ENCODE data around the gene ANKRD34A.

Gene ANKRD34A

GRCh38 chr1:145995964-145996432, 31.6 kb upstream of the ANKRD34A start:
- no peak for TF ChIP-seq CTCF (IDR thresholded peaks at IDR 0.05; ENCODE audit: unreplicated experiment in 3 of 3)

GRCh38 chr1:145995148-145995881, 30.9 kb upstream of the ANKRD34A start:
- H3K27me3 Mint-ChIP-seq (ENCODE audit: low read depth) = no peaks in the 10 kb centered on the region
- H3K9me3 Mint-ChIP-seq = no peaks in the 10 kb centered on the region
- peaks cover 58% of the 10 kb centered on the region for H3K36me3 Mint-ChIP-seq (ENCODE audit: low read depth)
- H3K4me3 Mint-ChIP-seq = peak overlapping the region; percentile 90 to 96 (median 94)
- H3K4me1 Mint-ChIP-seq = peaks cover 62% of the 10 kb centered on the region
- peak overlapping the region; percentile 95 to 97 (median 95) for H3K27ac Mint-ChIP-seq
- TF ChIP-seq CTCF (IDR thresholded peaks at IDR 0.05; ENCODE audit: unreplicated experiment in 3 of 3) = no peak

More at GRCh38 chr1:145995964-145996432, 31.6 kb upstream of the ANKRD34A start:
- H3K27me3 Mint-ChIP-seq (ENCODE audit: low read depth) = no peaks in the 10 kb centered on the region
- peak overlapping the region; percentile 90 to 96 (median 94) for H3K4me3 Mint-ChIP-seq
- peaks cover 55% of the 10 kb centered on the region for H3K4me1 Mint-ChIP-seq
- no peaks in the 10 kb centered on the region for H3K9me3 Mint-ChIP-seq
- H3K36me3 Mint-ChIP-seq (ENCODE audit: low read depth) = peaks cover 55% of the 10 kb centered on the region
- peak overlapping the region; percentile 95 to 97 (median 95) for H3K27ac Mint-ChIP-seq

GRCh38 chr1:145994391-145995120, 30.2 kb upstream of the ANKRD34A start:
- peaks cover 59% of the 10 kb centered on the region for H3K36me3 Mint-ChIP-seq (ENCODE audit: low read depth)
- TF ChIP-seq CTCF (IDR thresholded peaks at IDR 0.05; ENCODE audit: unreplicated experiment in 3 of 3) = no peak
- H3K27me3 Mint-ChIP-seq (ENCODE audit: low read depth) = no peaks in the 10 kb centered on the region
- peak overlapping the region; percentile 95 to 97 (median 95) for H3K27ac Mint-ChIP-seq
- peak overlapping the region; percentile 90 to 96 (median 94) for H3K4me3 Mint-ChIP-seq
- peaks cover 57% of the 10 kb centered on the region for H3K4me1 Mint-ChIP-seq
- no peaks in the 10 kb centered on the region for H3K9me3 Mint-ChIP-seq

GRCh38 chr1:145993618-145994390, 29.4 kb upstream of the ANKRD34A start:
- peak overlapping the region; percentile 95 to 97 (median 95) for H3K27ac Mint-ChIP-seq
- no peaks in the 10 kb centered on the region for H3K9me3 Mint-ChIP-seq
- peaks cover 59% of the 10 kb centered on the region for H3K36me3 Mint-ChIP-seq (ENCODE audit: low read depth)
- no peaks in the 10 kb centered on the region for H3K27me3 Mint-ChIP-seq (ENCODE audit: low read depth)
- no peak for TF ChIP-seq CTCF (IDR thresholded peaks at IDR 0.05; ENCODE audit: unreplicated experiment in 3 of 3)
- H3K4me3 Mint-ChIP-seq = peak overlapping the region; percentile 90 to 96 (median 94)
- H3K4me1 Mint-ChIP-seq = peaks cover 51% of the 10 kb centered on the region

GRCh38 chr1:145992958-145993617, 28.7 kb upstream of the ANKRD34A start:
- Mint-ChIP-seq H3K9me3 (no peaks in the 10 kb centered on the region), H3K4me1 (peaks cover 54% of the 10 kb centered on the region), H3K27ac (peak overlapping the region; percentile 95 to 97 (median 95)), H3K36me3 (ENCODE audit: low read depth) (peaks cover 59% of the 10 kb centered on the region), H3K27me3 (ENCODE audit: low read depth) (no peaks in the 10 kb centered on the region), H3K4me3 (peak overlapping the region; percentile 90 to 96 (median 94))
- TF ChIP-seq CTCF (IDR thresholded peaks at IDR 0.05; ENCODE audit: unreplicated experiment in 3 of 3) = no peak

All from nephron (organoid).